NCI-H82 treated with DMSO at 0.1 percent for 48 hours (cell line): ENCODE results near the gene IRF2BP2.

Source experiments
- DNase-seq: peaks from one replicate; lab custom pipeline; 2025; ENCODE audit not compliant: unreplicated experiment; lab: John Stamatoyannopoulos, UW

The IRF2BP2 gene

DNA sequence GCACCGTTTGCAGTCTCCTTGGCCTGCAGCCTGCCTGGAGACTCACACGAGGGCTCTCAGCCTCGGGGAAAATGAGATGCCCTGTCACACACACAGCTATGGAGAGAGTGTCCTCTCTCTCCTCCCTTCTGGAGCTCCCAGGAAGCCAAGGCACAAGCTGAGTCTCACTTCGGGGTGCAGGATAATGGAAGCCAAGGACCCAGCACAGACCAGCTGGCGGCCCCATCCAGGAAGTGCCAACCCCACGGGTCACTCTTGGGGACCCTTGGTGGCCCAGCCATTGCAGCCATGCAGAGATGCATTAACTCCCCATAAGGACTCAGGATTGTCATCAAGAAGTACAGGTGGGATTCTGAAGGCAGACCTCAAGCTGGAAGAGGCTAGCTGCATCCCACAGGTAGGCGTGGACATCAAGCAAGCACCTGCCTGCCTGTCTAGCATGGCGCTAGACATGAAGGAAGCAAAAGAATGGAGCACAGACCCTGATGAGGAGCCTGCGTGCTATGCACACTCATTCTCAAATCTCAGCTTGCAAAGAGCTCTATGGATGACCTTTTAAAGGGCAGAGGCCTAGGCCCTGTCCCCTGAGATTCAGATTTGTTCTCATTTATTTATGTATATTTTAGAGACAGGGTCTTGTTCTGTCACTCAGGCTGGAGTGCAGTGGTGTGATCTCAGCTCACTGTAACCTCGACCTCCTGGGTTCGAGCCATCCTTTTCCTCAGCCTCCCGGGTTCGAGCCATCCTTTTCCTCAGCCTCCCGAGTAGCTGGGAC, 49.9 kb downstream of the IRF2BP2 start:
- DNase-seq: no peak

- no peak for DNase-seq
Measured at GRCh38 chr1:234559152-234559901, 50.7 kb downstream of the IRF2BP2 start.

DNA sequence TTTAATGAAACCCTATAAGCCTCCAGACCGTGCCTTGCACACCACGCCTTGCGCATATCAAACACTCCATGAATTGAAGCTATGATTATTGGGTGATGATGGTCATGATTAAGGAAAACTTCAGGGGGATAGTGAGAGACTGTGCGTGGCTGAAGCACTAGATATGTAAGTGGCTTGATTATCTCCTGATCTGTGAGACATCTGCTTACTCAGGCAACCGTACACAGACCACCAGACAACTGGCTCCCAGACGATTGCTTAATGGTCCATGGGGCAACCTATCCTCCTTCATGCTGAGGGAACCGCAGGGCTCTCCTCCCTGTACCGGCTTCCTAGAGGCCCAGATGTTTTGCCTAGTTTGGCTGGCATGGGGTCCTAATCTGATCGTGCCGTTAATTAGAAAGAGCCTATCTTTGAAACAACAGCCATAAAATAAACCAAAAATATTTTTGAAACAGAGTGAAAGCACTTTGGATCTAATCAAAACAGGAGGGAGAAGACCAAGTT, 51.6 kb downstream of the IRF2BP2 start:
- no peak for DNase-seq

DNA sequence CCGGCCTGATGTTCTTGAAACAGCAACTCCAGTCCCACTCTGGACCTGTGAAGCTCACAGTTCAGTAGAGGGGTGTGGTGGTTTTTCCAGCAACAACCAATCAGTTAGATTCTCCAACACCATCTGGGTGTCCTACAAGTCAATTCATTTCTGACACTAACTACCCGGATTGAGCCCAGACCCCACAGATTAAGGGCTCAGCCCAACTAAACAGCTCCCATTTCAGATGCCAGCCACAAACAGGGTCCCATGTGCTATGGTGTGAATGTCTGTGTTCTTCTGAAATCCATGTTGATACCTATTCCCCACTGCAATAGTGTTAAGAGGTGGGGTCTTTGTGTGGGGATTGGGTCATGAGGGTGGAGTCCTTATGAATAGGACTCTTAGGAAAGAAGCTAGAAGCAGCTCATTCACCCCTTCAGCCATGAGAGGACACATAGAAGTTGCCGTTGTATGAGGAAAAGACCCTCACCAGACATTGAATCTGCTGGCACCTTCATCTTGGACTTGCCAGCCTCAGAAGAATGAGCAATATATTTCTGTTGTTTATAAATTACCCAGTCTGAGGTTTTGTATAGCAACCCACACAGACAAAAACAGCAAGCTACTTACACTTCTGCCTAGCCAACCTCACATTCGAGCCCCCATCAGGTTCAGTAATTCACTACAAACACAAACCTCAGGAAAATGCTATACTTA, 53.6 kb downstream of the IRF2BP2 start:
- DNase-seq: no peak

DNA sequence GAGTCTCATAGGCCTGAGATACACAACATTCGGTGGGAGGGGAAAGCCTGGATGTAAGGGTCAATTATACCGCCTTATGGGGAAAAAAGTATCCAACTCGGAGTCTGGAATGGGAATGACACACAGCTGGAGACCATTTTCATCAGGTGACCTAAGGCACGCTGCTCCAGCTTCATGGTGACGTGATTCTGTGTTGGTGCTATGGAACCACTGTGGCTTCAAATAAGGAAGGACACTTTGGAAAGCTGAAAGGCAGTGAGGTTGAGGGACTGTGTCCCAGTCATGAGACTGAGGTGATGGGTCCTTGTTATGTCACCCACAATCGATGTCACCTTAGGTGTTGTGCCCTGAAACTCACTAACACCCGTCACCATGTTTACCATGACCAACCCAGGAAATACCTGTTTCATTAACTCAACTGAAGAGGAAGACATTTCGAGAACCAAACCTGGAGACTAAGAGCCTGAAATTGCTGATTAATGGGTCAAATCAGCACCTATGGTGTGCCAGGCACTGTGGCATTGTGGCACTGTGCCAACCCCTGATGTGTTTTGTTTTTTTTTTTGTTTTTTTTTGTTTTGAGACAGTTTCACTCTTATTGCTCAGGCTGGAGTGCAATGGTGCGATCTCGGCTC, 54.5 kb downstream of the IRF2BP2 start:
- no peak for DNase-seq

DNA sequence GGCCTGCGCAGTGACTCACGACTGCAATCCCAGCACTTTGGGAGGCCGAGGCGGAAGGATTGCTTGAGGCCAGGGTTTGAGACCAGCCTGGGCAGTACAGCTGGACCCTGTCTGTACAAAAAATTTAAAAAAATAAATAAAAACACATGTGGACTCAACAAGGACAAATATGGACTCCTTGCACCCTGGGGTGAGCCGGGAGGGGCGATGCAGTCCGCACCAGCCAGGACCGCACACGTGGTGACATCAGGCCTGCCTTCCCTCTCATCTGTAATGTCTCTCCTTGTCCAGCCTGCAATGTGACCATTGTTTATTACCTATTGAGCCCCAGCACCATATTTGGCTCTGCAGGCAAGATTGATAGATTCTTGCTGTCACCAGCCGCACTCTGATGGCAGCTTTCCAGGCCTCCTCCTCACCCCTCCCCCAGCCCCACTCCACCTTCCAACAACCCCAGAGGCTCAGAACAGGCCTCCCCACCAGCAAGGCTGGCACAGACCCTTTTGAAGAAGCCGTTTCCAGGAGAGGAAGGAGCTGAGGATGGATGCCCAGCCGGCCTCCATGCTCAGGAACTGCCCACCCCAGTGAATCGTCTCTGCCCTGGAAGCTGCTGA, 55.2 kb downstream of the IRF2BP2 start:
- DNase-seq: no peak
